Naive thymus-derived CD4-positive, alpha-beta T cell (primary cell): ENCODE data around the gene PINLYP. TPM values are rescaled to one million over a fixed set of nuclear protein-coding genes. Genes with fewer than 3 reads are reported as not detected.

Experiments
- ATAC-seq: fragments of 150-1000 bp; cut with Tn5 transposase; 2 replicates; pipeline ENCODE4 v1.10.0; 2021; ENCODE audit warnings: mild to moderate bottlenecking, moderate library complexity
- CTCF ChIA-PET: fragments of 350-600 bp; sonication (Branson Sonifier 250); formaldehyde crosslinking; loops from one replicate; lab custom pipeline; 2021; ENCODE audit warnings: antibody characterized with exemption; lab: Charles Lee
- POLR2A ChIA-PET: fragments of 350-600 bp; sonication (Branson Sonifier 250); formaldehyde crosslinking; loops from one replicate; lab custom pipeline; 2021; ENCODE audit warnings: antibody characterized with exemption, inconsistent platforms; lab: Charles Lee
- DNase-seq, 9 donors: peaks; one replicate each; pipeline versions ENCODE4 v3.0.0 to v3.0.0-alpha.2; 2020 to 2022; ENCODE audit warnings: mixed read lengths in 1 of 9
- H3K27ac ChIP-seq: one replicate; pipeline ENCODE4 v1.7.0; 2013; ENCODE audit warnings: mild to moderate bottlenecking, low read depth, low read length, moderate library complexity
- H3K27me3 ChIP-seq, 2 donors: one replicate each; pipeline ENCODE4 v1.7.0; 2013; ENCODE audit warnings: low read length in 2 of 2, mild to moderate bottlenecking in 2 of 2, moderate library complexity in 2 of 2; ENCODE audit not compliant: control insufficient read depth in 2 of 2, insufficient read depth in 2 of 2
- H3K36me3 ChIP-seq, 3 experiments: 1 replicate in 2 of 3; 2 replicates in 1 of 3; pipeline ENCODE4 v1.7.0; 2013; ENCODE audit warnings: low read length in 3 of 3, mild to moderate bottlenecking in 3 of 3, moderate library complexity in 1 of 3; ENCODE audit not compliant: insufficient read depth in 3 of 3, control insufficient read depth in 2 of 3
- H3K4me1 ChIP-seq, 2 donors: one replicate each; pipeline ENCODE4 v1.7.0; 2013; ENCODE audit warnings: low read length in 2 of 2, mild to moderate bottlenecking in 2 of 2, moderate library complexity in 1 of 2; ENCODE audit not compliant: control insufficient read depth in 2 of 2, insufficient read depth in 2 of 2
- H3K4me3 ChIP-seq: 2 replicates; pipeline ENCODE4 v1.7.0; 2013; ENCODE audit warnings: mild to moderate bottlenecking, low read length
- H3K9me3 ChIP-seq, 3 experiments: 1 replicate in 2 of 3; 2 replicates in 1 of 3; pipeline ENCODE4 v1.7.0; 2013; ENCODE audit warnings: low read length in 3 of 3; ENCODE audit not compliant: control insufficient read depth in 2 of 3
- H3K27ac Mint-ChIP-seq, 9 donors: one replicate each; pipeline ENCODE4 v1.8.0; 2020 to 2022; ENCODE audit warnings: mixed read lengths in 9 of 9, mild to moderate bottlenecking in 8 of 9, moderate library complexity in 5 of 9, inconsistent platforms in 2 of 9
- H3K27me3 Mint-ChIP-seq, 5 donors: one replicate each; pipeline ENCODE4 v1.8.0; 2021 to 2022; ENCODE audit warnings: mixed read lengths in 5 of 5, mild to moderate bottlenecking in 1 of 5
- H3K36me3 Mint-ChIP-seq, 5 donors: one replicate each; pipeline ENCODE4 v1.8.0; 2020 to 2022; ENCODE audit warnings: mixed read lengths in 5 of 5, mild to moderate bottlenecking in 3 of 5, inconsistent platforms in 1 of 5
- H3K4me1 Mint-ChIP-seq, 7 donors: one replicate each; pipeline ENCODE4 v1.8.0; 2020 to 2022; ENCODE audit warnings: mixed read lengths in 7 of 7, mild to moderate bottlenecking in 3 of 7, inconsistent platforms in 1 of 7
- H3K4me3 Mint-ChIP-seq, 10 donors: one replicate each; pipeline ENCODE4 v1.8.0; 2020 to 2022; ENCODE audit warnings: mild to moderate bottlenecking in 10 of 10, mixed read lengths in 10 of 10, moderate library complexity in 6 of 10, inconsistent platforms in 2 of 10
- H3K9me3 Mint-ChIP-seq, 11 donors: one replicate each; pipeline ENCODE4 v1.8.0; 2020 to 2022; ENCODE audit warnings: mixed read lengths in 11 of 11, mild to moderate bottlenecking in 4 of 11, inconsistent platforms in 1 of 11, moderate library complexity in 1 of 11
- intact Hi-C, 2 donors: fragments of 100-400 bp; cut with micrococcal nuclease; formaldehyde crosslinking; loops; one replicate each; pipeline ENCODE4 v1.15.1; 2023
- polyA plus RNA-seq, 2 donors: library from polyadenylated mRNA; unstranded; fragments of 300-500 nt; fragmentation: Illumina TruSeq; gene quantifications; one replicate each; pipeline ENCODE4 v1.2.3, GENCODE V29; 2021
- total RNA-seq, 6 experiments: library from RNA in 5 of 6; stranded (reverse) in 5 of 6; gene quantifications; 1 replicate in 5 of 6; 2 replicates in 1 of 6; pipeline ENCODE4 v1.2.3 and lab custom pipeline; 2021 to 2026

PINLYP gene
- 1 to 10 TPM in 2 of 5 experiments, under 1 TPM in 3; 0.27 to 5.8 (median 0.59) TPM for total RNA-seq
- polyA plus RNA-seq, result under 1 TPM in 1 of 2 donors, not detected in 1; 0.49 TPM
- total RNA-seq (lab: John Stamatoyannopoulos, UW), result 1.1 reads per million

- H3K27ac Mint-ChIP-seq, result peak within 1 kb of the TSS; percentile 93 to 99 (median 96)
- peaks cover 0 to 5% (median 0%) of the 10 kb centered on the region in 5 donors for H3K27me3 Mint-ChIP-seq
- H3K4me1 Mint-ChIP-seq, result peaks cover 26 to 63% (median 51%) of the 10 kb centered on the region in 7 donors
- H3K4me3 Mint-ChIP-seq, result peak within 1 kb of the TSS; percentile 92 to 98 (median 96)
- DNase-seq (peak; percentile 85 to 99 (median 95)), ATAC-seq (peak; percentile 99)
- peaks cover 0 to 10% (median 3%) of the 10 kb centered on the region in 5 donors for H3K36me3 Mint-ChIP-seq
- ChIA-PET POLR2A (interaction anchor here (0.6 to 5.1 kb wide), 10 partner anchors 10 to 180 kb away, joined by 3 to 51 read pairs (median 4); partner anchors contain the start of genes IRGQ, SMG9, ZNF575 and ZNF576), CTCF (interaction anchor here (0.6 to 3.4 kb wide), 6 partner anchors 10 to 136 kb away, joined by 3 to 36 read pairs (median 3); partner anchors contain the start of genes IRGQ and ZNF576)
- H3K9me3 ChIP-seq, result no peaks in the 10 kb centered on the region
- peak within 1 kb of the TSS; percentile 98 for H3K27ac ChIP-seq
- no peaks in the 10 kb centered on the region for H3K36me3 ChIP-seq
- H3K9me3 Mint-ChIP-seq, result peaks cover 0 to 1% (median 0%) of the 10 kb centered on the region in 11 donors
- intact Hi-C loops, result loop anchor here (1.0 to 5.0 kb wide), 9 partner anchors 13 to 180 kb away; partner anchors contain the start of genes IRGQ (in 2 of the 2), ZNF428 (in 2 of the 2), ZNF575 (in 2 of the 2) and ZNF576 (in 2 of the 2)
- peak within 1 kb of the TSS; percentile 77 for H3K4me3 ChIP-seq
- no peaks in the 10 kb centered on the region for H3K27me3 ChIP-seq
- peaks cover 12 to 14% of the 10 kb centered on the region in 2 donors for H3K4me1 ChIP-seq
Measured at GRCh38 chr19:43575156-43575950, at the start of gene PINLYP, which contains the start of gene XRCC1. Gene PINLYP, plus strand, starts transcription at chr19:43575801. Its CDS starts 1,391 bp downstream, at chr19:43577192. Gene XRCC1, minus strand, starts transcription at chr19:43575527. Its CDS starts 69 bp downstream, at chr19:43575458.

DNA sequence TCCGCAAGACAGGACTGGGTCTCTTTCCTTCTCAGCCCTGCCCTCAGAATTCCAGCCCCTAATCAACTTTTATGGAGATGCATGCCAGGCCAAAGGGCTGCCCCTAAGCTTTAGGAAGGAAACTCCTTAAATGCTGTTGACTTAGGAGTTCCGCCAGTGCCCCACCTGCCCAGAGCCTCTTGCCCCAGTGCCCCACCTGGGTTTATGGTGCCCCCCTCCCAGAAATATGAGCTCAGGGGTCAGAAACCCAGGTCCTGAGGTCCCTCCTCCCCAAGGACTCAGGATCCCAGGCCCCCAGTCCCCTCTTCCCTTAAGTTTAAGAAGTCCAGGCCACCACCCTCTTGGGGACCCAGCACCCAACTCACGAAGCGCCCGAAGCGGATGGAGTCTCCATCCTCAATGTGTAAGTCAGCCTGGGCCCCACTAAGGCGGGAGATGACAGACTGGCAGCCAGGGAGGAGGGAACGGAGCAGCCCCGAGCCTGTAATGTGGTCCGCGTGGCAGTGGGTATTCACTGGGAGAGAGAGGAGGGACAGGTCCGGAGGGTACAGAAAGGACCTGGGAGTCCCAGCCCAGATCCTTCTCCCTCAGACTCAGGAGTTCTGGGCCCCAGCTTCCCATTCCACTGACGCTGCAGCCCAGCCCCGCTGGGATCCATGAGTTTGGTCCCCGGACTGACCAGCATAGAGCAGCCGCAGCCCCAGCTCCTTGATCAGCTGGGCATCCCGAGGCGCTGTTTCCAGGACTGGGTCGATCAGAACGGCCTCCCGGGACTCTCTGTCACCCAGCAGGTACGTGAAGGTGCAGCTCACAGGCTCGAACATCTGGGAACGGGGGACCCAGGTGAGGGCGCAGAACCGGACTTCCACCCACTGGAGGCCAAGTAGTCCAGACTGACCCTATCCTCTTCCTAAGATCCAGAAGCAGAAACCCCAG, 49.5 kb upstream of the PINLYP start:
- H3K27ac ChIP-seq, result peak overlapping the region; percentile 81
- Mint-ChIP-seq H3K9me3 (no peaks in the 10 kb centered on the region), H3K27me3 (no peaks in the 10 kb centered on the region), H3K27ac (peak overlapping the region; percentile 44 to 91 (median 83)), H3K36me3 (peaks cover 0 to 5% (median 0%) of the 10 kb centered on the region in 5 donors), H3K4me1 (peaks cover 18 to 38% (median 25%) of the 10 kb centered on the region in 7 donors), H3K4me3 (peak overlapping the region; percentile 78 to 94 (median 84))
- ChIA-PET POLR2A (interaction anchor here (0.8 to 2.4 kb wide), 6 partner anchors 11 to 143 kb away, joined by 3 to 15 read pairs (median 3); partner anchors contain the start of gene XRCC1), CTCF (interaction anchor here (1.6 to 11.4 kb wide), 3 partner anchors 62 to 87 kb away, joined by 3 to 250 read pairs (median 11); no protein-coding TSS in a partner anchor)
- intact Hi-C loops, result loop anchor here (1.0 to 10.0 kb wide), 4 partner anchors 7 to 259 kb away; partner anchors contain the start of genes ZNF575 (in 2 of the 2) and KCNN4 (in 1 of the 2)
- ATAC-seq (peak; percentile 23), DNase-seq (peak in 6 of 9 donors; percentile 11 to 39 (median 26))
- H3K4me3 ChIP-seq, result peak overlapping the region; percentile 75
- H3K9me3 ChIP-seq, result no peaks in the 10 kb centered on the region
- peaks cover 14 to 24% of the 10 kb centered on the region in 2 donors for H3K4me1 ChIP-seq
- no peaks in the 10 kb centered on the region for H3K27me3 ChIP-seq
- peaks cover 0 to 7% (median 0%) of the 10 kb centered on the region in 3 experiments for H3K36me3 ChIP-seq

- DNase-seq, result peak; percentile 39 to 86 (median 50)
- intact Hi-C loops, result loop anchor here (1.0 to 10.0 kb wide), 4 partner anchors 23 to 258 kb away; partner anchors contain the start of genes PHLDB3 (in 2 of the 2) and KCNN4 (in 1 of the 2)
- Histone ChIP-seq H3K27ac (peak within 1 kb of the TSS; percentile 81), H3K4me1 (peaks cover 15 to 24% of the 10 kb centered on the region in 2 donors), H3K4me3 (peak within 1 kb of the TSS; percentile 75), H3K27me3 (no peaks in the 10 kb centered on the region), H3K36me3 (peaks cover 0 to 5% (median 0%) of the 10 kb centered on the region in 3 experiments), H3K9me3 (no peaks in the 10 kb centered on the region)
- ChIA-PET POLR2A (interaction anchor here (0.6 to 2.4 kb wide), 7 partner anchors 10 to 88 kb away, joined by 3 to 15 read pairs (median 4); partner anchors contain the start of gene XRCC1), CTCF (interaction anchor here (0.7 to 11.4 kb wide), 8 partner anchors 8 to 93 kb away, joined by 3 to 250 read pairs (median 5); no protein-coding TSS in a partner anchor)
- H3K36me3 Mint-ChIP-seq, result peaks cover 0 to 4% (median 0%) of the 10 kb centered on the region in 5 donors
- H3K27ac Mint-ChIP-seq, result peak within 1 kb of the TSS; percentile 75 to 96 (median 86)
- H3K27me3 Mint-ChIP-seq, result no peaks in the 10 kb centered on the region
- peaks cover 18 to 38% (median 25%) of the 10 kb centered on the region in 7 donors for H3K4me1 Mint-ChIP-seq
- H3K4me3 Mint-ChIP-seq, result peak within 1 kb of the TSS; percentile 78 to 94 (median 84)
- peak; percentile 86 for ATAC-seq
- no peaks in the 10 kb centered on the region for H3K9me3 Mint-ChIP-seq
Measured at GRCh38 chr19:43526884-43527859, 48.4 kb upstream of the PINLYP start, which contains the start of gene ETHE1. Gene ETHE1, minus strand, starts transcription at chr19:43527201. Its CDS starts 24 bp downstream, at chr19:43527177.

DNA sequence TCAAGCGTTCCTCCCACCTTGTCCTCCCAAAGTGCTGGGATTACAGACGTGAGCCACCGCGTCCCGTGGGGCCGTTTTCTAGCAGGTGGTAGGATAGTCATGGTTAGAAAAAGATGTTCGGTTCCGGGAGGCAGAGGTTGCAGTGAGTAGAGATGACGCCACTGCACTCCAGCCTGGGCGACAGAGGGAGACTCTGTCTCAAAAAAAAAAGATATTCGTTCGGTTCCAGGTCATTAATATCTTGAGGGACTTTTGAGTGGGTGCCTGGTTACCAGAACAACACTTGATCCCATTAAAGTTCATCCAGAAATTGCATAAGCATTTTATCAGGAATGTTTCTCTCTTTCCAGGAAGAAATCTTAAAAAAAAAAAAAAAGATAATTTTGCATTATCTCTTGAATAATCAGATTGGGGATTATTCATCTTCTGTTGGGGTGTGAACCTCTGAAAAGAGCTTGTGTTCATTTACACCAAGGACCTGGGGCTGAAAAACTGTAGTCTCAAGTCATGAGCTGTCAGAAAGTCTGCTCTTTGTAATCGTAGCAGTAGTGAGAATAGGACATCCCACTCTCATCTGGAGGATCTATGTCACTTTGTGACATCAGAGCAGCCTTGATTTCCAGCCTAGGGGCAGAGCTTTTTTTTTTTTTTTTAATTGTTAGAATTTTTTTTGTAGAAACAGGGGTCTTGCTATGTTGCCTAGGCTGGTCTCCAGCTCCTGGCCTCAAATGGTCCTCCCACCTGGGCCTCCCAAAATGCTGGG, 47.6 kb upstream of the PINLYP start:
- H3K27me3 ChIP-seq, result no peaks in the 10 kb centered on the region
- peaks cover 21 to 30% of the 10 kb centered on the region in 2 donors for H3K4me1 ChIP-seq
- H3K4me3 ChIP-seq, result no peak overlapping the region
- H3K9me3 Mint-ChIP-seq, result no peaks in the 10 kb centered on the region
- CTCF ChIA-PET, result interaction anchor here (0.6 to 3.4 kb wide), 8 partner anchors 8 to 94 kb away, joined by 3 to 19 read pairs (median 4); partner anchors contain the start of gene IRGQ
- peak overlapping the region in 6 of 9 donors; percentile 33 to 91 (median 56) for H3K27ac Mint-ChIP-seq
- H3K4me3 Mint-ChIP-seq, result peak overlapping the region in 8 of 10 donors; percentile 10 to 90 (median 54)
- H3K9me3 ChIP-seq, result no peaks in the 10 kb centered on the region
- no peak for DNase-seq
- peaks cover 0 to 1% (median 0%) of the 10 kb centered on the region in 5 donors for H3K36me3 Mint-ChIP-seq
- POLR2A ChIA-PET, result interaction anchor here (0.6 to 1.7 kb wide), 4 partner anchors 25 to 88 kb away, joined by 4 to 7 read pairs (median 4); no protein-coding TSS in a partner anchor
- no peaks in the 10 kb centered on the region for H3K27me3 Mint-ChIP-seq
- peaks cover 14 to 42% (median 30%) of the 10 kb centered on the region in 7 donors for H3K4me1 Mint-ChIP-seq
- intact Hi-C loops, result loop anchor here (1.0 to 10.0 kb wide), 4 partner anchors 24 to 257 kb away; partner anchors contain the start of genes PHLDB3 (in 2 of the 2) and KCNN4 (in 1 of the 2)
- ATAC-seq, result no peak
- peaks cover 0 to 5% (median 0%) of the 10 kb centered on the region in 3 experiments for H3K36me3 ChIP-seq
- peak overlapping the region; percentile 81 for H3K27ac ChIP-seq
